ENCODE data around the gene PIGV.

- TF ChIP-seq POLR2A (IDR thresholded peaks at IDR 0.05), result no peak
- TF ChIP-seq CTCF (IDR thresholded peaks at IDR 0.05), result no peak
Measured at GRCh38 chr1:26768755-26769154, 19.0 kb upstream of the PIGV start.

All from adrenal gland (tissue), 5 donors.